Forelimb muscle (tissue), 1 donor: ENCODE measurements around the gene POLA2. TPM values are rescaled to one million over a fixed set of nuclear protein-coding genes. Genes with fewer than 3 reads are reported as not detected.

Experiments used
- DNase-seq: peaks from one replicate; pipeline ENCODE4 v3.0.0-alpha.2; 2013; ENCODE audit warnings: low read depth
- polyA plus RNA-seq: library from polyadenylated mRNA; unstranded; fragments of 120-200 nt; gene quantifications from one replicate; pipeline ENCODE4 v1.2.1, GENCODE V29; 2013; ENCODE audit not compliant: insufficient read length

The POLA2 gene
- polyA plus RNA-seq, 1 donor: 28.8 TPM

DNA sequence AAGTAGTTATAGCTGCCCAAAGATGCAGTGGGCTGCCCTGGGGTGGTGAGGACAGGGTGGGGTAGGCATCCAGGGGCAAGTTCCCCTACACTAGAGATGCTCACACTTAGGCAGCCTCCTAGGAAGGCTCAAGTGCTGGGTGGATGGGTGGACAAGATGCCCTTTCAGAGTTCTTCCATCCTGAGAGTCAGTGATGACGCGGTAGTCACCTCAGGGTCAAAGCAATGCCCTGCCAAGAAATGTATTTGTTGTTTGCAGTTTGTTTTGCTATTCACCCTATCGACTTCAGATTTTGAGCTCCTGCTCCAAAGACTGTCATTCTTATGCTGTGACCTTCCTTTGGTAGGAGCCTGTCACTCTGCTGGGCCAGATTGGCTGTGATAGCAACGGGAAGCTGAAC is 18.9 kb downstream of the POLA2 start:
- DNase-seq: no peak

DNA sequence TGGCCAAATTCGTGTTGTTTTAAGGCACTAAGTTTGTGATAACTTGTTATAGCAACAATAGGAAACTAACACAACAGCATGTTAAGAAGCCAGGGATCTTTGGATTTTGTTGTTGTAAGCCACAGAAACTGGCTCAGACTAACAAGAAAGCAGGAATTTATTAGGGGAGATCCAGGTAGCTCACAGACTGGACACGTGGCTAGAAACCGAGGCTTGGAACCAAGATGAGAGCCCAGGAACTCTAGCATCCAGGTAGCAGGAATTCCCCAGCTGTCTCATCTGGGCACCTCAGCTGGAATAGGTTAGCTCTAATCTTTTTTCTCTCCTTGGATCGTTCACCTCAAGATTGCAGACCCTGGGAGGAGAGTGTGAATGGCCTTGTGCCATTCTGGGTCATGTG is 24.9 kb downstream of the POLA2 start:
- DNase-seq: no peak

DNA sequence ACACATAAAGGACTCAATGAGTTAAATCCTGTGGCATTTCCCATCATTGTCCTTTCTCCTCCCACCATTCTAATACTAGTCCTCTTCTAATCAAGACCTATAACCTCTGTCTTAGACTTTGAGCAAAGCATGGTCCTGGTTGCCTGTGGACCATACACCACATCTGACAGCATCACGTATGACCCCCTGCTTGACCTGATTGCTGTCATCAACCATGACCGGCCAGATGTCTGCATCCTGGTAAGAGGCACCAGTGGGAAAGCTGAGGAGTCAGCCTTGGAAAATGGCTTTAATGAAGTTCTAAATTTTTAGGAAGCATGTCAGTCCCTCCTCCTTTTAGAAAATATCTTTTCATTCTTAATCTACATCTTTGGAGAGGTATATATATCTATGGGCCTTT is 25.8 kb downstream of the POLA2 start:
- DNase-seq: no peak

GRCh38 chr11:65288706-65289536 is 27.2 kb downstream of the POLA2 start:
- no peak for DNase-seq

- peak; percentile 93 for DNase-seq
Measured at GRCh38 chr11:65290448-65291165, 28.8 kb downstream of the POLA2 start.

DNA sequence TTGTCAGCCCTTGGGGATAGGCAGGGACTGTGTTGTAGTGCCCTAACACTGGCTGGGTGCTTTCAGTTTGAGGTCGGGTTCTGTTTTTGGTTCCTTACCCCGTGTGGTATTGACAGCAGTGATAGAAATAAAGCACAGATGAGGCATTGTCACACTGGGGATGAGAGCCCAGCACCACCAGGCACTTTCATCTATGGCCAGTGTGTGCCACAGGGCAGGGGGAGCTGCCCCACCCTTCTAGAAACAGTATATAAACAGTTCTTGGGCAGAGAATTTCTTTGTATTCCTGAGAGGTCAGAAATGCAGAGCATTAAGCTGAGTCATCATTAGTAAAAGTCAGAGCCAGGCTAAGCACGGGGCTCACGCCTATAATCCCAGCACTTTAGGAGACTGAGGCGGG is 29.9 kb downstream of the POLA2 start:
- DNase-seq: no peak

DNA sequence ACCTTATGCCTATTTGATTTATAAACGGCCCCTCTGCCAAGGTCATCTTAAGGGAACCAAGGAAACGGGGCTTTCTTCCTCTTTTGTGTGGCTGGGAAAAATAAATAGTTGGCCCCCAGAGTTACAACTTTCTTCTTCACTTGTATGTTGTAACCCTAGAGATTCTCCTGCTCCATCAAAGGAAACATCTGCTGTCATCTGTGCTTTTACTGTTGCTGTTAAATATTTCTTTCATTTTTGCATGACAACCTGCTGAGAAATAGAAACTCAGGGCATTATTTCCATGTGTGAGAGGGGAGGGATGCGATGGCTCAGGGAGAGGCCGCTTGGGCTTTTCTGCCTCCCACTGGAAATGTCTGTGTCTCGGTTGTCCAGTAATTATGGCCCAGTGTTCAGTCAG is 31.1 kb downstream of the POLA2 start:
- no peak for DNase-seq

GRCh38 chr11:65293909-65294381 is 32.2 kb downstream of the POLA2 start:
- no peak for DNase-seq

GRCh38 chr11:65295001-65295400 is 33.2 kb downstream of the POLA2 start:
- no peak for DNase-seq

- DNase-seq: no peak
Measured at GRCh38 chr11:65295571-65296341, 34.0 kb downstream of the POLA2 start.

- no peak for DNase-seq
Measured at GRCh38 chr11:65297026-65297672, 35.4 kb downstream of the POLA2 start.

- DNase-seq: no peak
Measured at GRCh38 chr11:65298131-65298535, 36.4 kb downstream of the POLA2 start.

DNA sequence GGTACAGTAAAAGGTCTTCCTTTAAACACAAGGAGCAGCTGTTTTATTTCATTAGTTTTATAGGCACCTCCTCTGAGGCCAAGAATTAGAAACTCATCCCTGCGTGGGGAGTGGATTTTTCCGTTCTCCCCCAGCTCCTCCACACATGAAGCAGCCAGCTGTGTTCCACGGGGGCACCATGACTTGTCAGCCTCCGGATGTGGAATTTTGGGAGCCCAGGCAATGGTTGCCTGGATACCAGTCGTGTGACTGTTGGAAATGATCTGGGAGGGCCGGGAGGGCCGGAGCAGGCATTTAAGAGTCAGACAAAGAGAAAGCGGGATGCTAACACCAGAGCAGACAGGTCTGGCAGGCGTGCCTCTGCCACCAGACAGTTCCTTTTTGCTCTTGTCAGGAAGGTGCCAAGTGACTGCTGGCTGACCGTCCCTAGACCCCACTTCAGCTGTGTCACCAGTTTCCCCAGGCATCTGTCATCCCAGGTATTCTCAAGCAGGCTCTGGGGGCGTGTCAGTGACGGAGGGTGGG is 37.0 kb downstream of the POLA2 start:
- DNase-seq: no peak

DNA sequence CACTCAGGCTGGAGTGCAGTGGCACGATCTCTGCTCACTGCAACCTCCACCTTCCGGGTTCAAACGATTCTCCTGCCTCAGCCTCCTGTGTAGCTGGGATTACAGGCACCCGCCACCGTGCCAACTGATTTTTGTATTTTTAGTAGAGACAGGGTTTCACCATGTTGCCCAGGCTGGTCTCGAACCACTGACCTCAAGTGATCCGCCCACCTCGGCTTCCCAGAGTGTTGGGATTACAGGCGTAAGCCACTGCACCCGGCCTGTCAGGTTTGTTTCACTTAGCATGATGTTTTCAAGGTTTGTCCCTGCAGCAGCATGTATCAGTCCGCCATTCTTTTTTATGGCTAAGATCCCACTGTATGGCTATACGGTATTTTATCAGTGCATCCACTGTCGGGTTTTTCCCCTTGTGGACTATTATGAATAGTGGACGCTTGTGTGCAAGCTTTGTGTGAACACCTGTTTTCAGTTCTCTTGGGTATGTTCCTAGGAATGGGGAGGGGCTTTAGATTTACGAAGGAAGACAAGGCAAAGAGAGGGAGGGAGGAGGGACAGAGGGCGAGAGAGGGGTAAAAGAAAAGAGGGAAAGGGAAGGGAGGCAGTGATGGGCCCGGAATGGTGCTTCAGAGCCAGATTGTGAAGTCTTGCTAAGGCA is 39.0 kb downstream of the POLA2 start:
- DNase-seq: no peak

DNA sequence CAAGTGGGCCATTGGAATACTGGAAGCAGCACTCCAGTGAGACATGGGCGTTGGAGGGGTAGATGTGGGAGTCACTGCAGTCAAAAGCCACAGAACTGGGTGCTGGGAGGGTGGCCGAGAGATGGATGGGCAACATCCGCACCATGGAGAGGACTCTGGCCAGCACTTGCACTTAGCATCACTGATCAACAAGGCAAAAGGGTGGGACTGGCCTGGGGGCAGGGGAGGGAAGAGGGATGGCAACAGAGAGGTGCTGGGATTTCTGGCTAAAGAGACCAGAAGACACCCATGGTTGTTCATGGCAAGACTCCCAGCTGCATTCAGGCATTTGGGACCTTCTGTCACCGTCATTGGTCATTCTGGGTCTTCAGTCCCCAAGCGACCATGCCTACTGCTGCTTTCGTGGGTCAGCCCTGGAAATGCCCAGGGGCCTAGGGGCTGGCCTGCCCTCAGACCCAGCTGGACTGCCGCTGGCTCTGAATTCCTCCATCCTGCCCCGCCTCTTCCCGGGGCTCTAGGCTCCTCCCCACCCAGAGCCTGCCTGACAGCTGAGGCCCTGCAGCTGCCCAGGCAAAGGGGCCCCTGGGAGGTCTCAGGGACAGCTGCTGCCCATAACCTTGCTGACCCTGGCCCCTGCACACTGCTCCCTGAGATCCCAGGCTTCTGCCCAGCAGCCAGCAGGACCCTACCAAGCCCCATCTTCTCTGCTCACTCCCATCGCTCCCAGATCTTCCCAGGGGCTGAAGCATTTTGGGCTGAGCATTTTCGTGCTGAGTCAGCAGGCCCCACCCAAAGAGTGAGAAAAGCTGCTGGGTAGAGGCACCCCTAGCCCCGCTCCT is 39.9 kb downstream of the POLA2 start:
- DNase-seq: no peak

GRCh38 chr11:65303555-65303954 is 41.8 kb downstream of the POLA2 start:
- no peak for DNase-seq

DNA sequence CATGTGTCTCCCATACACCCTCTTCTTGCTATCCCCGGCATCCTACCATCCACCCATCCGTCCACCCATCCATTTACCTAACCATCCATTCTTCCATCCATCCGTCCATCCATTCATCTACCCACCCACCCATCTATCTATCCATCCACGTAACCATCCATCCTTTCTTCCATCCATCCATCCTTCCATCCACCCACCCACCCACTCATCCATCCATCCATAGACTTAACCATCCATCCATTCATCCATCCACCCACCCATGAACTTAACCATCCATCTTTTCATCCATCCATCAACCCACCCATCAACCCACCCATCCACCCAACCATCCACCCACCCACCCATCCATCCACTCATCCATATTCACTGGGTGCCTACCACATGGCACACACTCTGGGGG is 42.3 kb downstream of the POLA2 start:
- no peak for DNase-seq

DNA sequence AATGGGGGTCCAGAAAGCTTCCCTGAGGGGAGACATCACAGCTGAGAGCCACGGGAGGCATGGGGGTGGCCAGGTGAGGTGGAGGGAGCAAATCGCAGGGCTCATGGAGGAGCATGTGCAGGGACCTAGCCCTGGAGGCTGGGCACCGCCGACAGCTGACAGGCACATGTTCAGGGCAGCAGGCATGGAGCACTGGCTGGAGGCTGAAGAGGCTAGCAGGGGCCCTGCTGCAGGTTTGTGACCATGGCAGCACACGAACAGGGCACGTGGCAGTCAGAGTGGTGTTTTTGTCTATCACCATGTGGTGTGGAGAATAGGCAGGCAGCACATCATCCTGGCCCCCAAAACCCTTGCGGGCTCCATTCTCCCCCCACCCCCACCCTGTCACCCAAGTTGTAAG is 42.9 kb downstream of the POLA2 start:
- no peak for DNase-seq

GRCh38 chr11:65305501-65306268 is 43.9 kb downstream of the POLA2 start:
- DNase-seq: no peak
